ENCODE measurements around the gene CARMIL1.

CARMIL1 gene

GRCh38 chr6:25570578-25570977 is 291.4 kb downstream of the CARMIL1 start:
- TF ChIP-seq, protein P1, sequence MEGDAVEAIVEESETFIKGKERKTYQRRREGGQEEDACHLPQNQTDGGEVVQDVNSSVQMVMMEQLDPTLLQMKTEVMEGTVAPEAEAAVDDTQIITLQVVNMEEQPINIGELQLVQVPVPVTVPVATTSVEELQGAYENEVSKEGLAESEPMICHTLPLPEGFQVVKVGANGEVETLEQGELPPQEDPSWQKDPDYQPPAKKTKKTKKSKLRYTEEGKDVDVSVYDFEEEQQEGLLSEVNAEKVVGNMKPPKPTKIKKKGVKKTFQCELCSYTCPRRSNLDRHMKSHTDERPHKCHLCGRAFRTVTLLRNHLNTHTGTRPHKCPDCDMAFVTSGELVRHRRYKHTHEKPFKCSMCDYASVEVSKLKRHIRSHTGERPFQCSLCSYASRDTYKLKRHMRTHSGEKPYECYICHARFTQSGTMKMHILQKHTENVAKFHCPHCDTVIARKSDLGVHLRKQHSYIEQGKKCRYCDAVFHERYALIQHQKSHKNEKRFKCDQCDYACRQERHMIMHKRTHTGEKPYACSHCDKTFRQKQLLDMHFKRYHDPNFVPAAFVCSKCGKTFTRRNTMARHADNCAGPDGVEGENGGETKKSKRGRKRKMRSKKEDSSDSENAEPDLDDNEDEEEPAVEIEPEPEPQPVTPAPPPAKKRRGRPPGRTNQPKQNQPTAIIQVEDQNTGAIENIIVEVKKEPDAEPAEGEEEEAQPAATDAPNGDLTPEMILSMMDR (conservative IDR thresholded peaks at IDR 0.05; ENCODE audit: low read depth, low read length), result no peak
- H3K4me3 ChIP-seq (ENCODE audit: low read length), result no peak overlapping the region
- DNase-seq (ENCODE audit: low read depth), result no peak

GRCh38 chr6:25576919-25577318 is 297.7 kb downstream of the CARMIL1 start:
- no peak overlapping the region for H3K4me3 ChIP-seq (ENCODE audit: low read length)
- TF ChIP-seq, protein P1 (conservative IDR thresholded peaks at IDR 0.05; ENCODE audit: low read depth, low read length), result no peak
- DNase-seq (ENCODE audit: low read depth), result no peak

- TF ChIP-seq, protein P1 (conservative IDR thresholded peaks at IDR 0.05; ENCODE audit: low read depth, low read length), result no peak
- no peak overlapping the region for H3K4me3 ChIP-seq (ENCODE audit: low read length)
- no peak for DNase-seq (ENCODE audit: low read depth)
Measured at GRCh38 chr6:25578538-25578937, 299.4 kb downstream of the CARMIL1 start.

GRCh38 chr6:25579391-25579883 is 300.3 kb downstream of the CARMIL1 start:
- no peak overlapping the region for H3K4me3 ChIP-seq (ENCODE audit: low read length)
- no peak for DNase-seq (ENCODE audit: low read depth)
- TF ChIP-seq, protein P1 (conservative IDR thresholded peaks at IDR 0.05; ENCODE audit: low read depth, low read length), result no peak

GRCh38 chr6:25579902-25580495 is 300.8 kb downstream of the CARMIL1 start:
- DNase-seq (ENCODE audit: low read depth), result no peak
- TF ChIP-seq, protein P1 (conservative IDR thresholded peaks at IDR 0.05; ENCODE audit: low read depth, low read length), result no peak
- H3K4me3 ChIP-seq (ENCODE audit: low read length), result no peak overlapping the region

DNA sequence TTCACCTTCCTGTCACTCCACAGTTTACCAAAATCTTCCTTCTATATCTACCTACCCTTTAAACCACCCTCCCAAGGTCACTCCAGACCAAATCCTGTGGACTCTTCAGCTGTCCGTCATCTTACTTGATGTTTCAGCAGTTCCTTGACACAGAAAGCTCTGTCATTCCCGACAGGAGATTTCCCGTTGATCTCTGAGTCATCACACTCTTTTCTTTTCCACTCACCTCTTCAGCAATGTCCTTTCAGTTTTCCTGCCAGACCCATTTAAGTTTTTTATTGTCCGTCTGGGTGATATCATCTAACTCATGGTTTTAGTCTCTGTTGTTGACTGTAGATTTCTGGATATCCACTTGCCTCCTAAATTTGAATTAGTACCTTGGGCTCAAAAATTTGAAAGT is 302.9 kb downstream of the CARMIL1 start:
- DNase-seq (ENCODE audit: low read depth), result no peak

DNA sequence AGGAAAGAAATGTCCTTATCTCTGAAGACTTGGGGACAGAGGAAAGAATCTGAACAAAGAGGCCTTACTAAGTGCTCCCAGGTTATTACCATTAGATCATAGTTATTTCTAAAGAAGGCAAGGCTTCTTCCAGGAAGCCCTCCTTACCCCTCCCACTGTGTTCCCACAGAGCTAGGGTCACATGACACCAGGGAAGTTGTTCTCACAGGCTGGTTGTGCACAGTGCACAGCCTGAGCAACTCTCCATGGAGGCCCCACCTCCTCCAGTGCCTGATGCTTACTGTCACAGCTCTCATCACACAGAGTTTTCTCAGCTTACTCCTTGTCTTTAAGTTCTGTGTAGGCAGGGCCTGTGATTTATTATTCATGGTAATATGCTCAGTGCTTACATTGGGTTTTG is 303.9 kb downstream of the CARMIL1 start:
- H3K4me3 ChIP-seq (ENCODE audit: low read length), result no peak overlapping the region
- TF ChIP-seq, protein P1 (conservative IDR thresholded peaks at IDR 0.05; ENCODE audit: low read depth, low read length), result no peak
- no peak for DNase-seq (ENCODE audit: low read depth)

More for the DNA sequence above, 302.9 kb downstream of the CARMIL1 start:
- no peak overlapping the region for H3K4me3 ChIP-seq (ENCODE audit: low read length)
- TF ChIP-seq, protein P1 (conservative IDR thresholded peaks at IDR 0.05; ENCODE audit: low read depth, low read length), result no peak
